ENCODE measurements around the gene TMEM26.

TMEM26 gene

DNA sequence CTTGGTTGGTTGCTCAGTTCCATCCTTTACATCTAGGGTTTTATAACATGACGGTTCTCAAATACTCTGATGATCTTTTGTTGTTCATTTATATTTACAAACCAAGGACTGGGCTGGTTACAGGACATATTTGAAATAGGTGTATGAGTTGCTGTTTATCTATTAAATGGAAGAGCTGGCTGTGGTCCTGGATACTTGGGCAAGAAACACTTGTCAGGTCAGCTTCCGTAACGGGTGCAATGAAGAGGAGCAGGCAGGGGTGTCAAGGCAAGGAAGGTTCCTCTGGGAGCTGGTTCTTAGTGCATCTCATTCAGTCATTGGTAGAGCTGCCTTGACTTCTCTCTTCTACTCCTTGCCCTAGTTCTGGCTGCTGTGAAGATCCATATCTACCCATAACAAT is 4.8 kb upstream of the TMEM26 start:
- DNase-seq (ENCODE audit: low read depth): no peak

DNA sequence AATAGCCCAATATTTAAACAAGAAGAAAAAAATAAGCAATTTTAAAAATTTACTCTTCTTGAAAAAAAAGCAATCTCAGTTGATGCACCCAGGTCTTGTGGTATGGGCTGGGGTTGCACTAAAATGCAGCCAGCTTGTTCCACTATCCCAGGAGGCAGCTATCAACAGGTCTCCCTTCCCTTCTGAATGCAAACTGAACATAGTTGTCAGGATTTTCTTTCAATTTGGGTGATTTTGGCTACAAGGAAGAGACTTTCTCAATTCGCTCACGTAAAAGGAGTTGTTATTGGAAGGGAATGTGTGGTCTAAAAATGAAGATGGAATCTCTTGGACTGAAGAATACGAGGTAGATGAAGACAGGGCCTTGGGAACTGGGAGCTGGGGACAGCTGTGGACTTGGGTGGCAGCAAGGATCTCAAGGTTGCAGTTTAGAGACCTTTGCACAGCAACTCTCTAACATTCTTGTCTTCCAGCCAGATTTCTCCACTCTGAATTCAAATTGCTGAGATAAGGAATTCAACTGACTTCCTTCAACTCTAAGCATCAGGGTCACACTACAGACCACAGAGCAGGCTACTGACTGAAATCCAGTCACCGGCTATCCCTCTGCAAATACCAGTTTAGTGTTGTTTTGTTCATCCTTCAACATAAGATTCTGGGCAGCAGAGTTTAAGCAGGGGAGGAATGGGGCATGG is 3.1 kb upstream of the TMEM26 start:
- no peak for DNase-seq (ENCODE audit: low read depth)

DNA sequence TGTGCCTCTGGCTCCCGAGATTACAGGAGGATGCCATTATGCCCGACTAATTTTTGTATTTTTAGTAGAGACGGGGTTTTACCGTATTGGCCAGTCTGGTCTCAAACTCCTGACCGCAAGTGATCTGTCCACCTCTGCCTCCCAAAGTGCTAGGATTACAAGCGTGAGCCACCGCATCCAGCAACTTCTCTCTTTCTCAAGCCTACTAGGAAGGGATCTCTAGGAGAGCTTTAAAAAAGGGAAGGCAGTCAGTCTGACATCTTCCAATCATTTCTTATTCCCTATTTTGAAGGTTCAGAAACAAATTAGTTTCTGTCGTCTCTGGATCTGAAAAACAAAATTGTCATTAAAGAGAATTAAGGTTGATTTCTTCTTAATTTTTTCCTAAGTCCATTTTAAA is 2.5 kb upstream of the TMEM26 start:
- no peak for DNase-seq (ENCODE audit: low read depth)

GRCh38 chr10:61454541-61454940 is 1.4 kb upstream of the TMEM26 start:
- DNase-seq (ENCODE audit: low read depth): no peak

DNA sequence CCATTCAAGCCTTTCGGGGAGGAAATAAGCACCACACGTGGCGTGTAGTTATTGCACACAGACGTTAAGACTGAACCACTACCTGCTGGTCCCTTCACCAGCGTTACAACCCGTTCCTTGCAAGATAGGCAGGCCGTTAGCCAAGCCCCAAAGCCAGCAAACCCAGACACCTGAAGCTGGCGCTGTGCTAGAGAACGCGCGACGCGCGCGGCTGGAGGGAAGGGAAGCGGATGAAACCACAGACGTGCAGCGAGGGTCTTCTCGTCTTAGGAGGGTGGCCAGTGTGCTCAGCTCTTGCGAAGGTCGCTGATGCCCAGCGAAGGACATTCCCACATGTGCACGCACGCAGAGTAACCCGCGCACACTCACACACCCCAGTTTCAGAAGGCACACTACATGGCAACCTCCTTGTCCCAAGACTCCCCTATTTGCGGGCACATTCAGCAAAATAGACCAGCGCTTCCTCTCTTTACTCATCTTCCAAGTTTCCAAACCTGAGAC is 980 bp downstream of the TMEM26 start:
- no peak for DNase-seq (ENCODE audit: low read depth)

GRCh38 chr10:61451357-61451756 is 1.8 kb downstream of the TMEM26 start:
- no peak for DNase-seq (ENCODE audit: low read depth)

- no peak for DNase-seq (ENCODE audit: low read depth)
Measured at GRCh38 chr10:61448841-61449600, 4.2 kb downstream of the TMEM26 start.

- DNase-seq (ENCODE audit: low read depth): no peak
Measured at GRCh38 chr10:61448091-61448490, 5.1 kb downstream of the TMEM26 start.

- no peak for DNase-seq (ENCODE audit: low read depth)
Measured at GRCh38 chr10:61439058-61439609, 14.0 kb downstream of the TMEM26 start.

GRCh38 chr10:61438141-61438988 is 14.8 kb downstream of the TMEM26 start:
- no peak for DNase-seq (ENCODE audit: low read depth)

DNA sequence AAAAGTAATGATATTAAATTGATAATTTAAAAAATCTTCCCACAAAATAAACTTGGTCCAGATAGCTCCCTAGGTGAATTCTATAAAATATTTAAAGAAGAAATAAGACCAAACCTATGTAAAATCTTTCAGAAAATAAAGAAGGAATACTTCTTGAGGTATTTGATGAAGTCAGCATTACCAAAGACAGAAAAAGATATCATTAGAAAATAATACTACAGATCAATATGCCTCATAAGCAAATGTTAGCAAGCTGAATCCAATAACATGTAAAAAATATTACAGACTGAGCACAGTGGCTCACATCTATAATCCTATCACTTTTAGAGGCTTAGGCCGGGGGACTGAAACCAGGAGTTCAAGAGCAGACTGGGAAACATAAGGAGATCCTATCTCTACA is 30.0 kb downstream of the TMEM26 start:
- no peak for DNase-seq (ENCODE audit: low read depth)

DNA sequence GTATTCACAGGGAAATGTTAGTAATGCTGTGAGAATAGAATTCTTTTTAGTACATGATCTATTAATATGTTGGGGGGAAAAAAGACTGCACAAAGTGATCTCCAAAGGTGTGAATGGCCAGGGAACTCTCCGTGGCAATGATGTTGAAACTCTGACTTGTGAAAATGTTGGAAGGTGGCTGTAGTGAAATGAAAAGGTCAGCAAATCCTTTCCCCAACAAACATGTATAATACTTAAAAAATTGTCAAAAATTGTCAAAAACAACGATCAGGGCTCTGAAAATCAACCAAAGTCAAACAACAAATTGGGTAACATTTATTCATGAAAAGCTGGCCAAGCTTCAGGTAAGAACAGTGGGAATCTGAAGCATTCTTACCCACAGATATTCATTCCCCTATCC is 35.5 kb downstream of the TMEM26 start:
- no peak for DNase-seq (ENCODE audit: low read depth)

DNA sequence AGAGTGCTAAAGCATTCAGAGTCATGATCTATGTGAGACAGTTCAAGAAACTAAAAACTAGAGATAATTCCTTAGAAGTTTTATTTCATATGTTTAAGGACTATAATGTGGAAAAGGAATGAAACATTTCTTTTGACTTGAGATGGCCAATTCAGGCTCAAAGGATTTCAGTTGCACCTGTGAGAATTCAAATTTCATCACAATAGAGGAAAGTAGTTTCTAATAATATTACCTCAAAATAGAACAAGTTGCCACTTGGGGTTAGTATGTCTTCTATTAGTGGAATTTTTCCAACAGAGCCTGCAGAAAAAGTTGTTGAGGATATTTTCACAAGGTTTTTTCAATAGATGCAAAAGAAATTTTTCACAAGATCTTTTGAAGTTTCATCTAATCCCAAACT is 37.4 kb downstream of the TMEM26 start:
- DNase-seq (ENCODE audit: low read depth): no peak

GRCh38 chr10:61411706-61412105 is 41.5 kb downstream of the TMEM26 start:
- no peak for DNase-seq (ENCODE audit: low read depth)

DNA sequence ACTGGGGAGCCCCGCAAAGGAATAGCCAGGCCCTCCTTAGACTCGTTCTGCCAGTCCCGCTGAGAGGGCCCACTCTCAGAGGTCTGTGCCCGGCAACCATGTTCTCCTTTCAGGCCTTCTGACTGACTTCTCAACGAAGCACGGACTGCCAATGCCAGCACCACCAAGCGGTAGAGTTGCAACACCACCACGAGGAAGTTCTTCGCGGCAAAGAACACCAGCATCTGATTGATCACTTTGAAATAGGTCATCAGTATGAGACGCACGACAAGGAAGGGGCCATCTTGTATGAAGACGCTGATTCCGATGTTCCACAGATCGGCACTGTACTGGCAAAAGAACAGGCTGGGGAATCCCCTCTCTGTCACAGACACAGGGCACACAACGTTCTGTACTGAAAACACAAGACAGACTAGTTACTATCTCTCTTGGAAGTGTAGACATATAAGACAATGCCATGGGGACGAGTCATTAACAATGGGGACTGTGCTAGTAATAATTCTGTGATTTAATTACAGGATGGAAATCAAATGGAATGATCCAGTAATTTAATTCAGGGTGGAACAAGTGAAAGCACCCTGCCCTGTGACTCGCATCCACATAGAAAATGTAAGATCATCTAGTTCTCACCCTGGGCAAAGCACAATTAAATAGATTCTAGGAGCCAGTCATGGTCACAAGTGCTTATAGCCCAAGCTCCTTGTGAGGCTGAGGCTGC is 42.7 kb downstream of the TMEM26 start:
- no peak for DNase-seq (ENCODE audit: low read depth)

GRCh38 chr10:61409157-61409556 is 44.0 kb downstream of the TMEM26 start:
- no peak for DNase-seq (ENCODE audit: low read depth)

GRCh38 chr10:61408105-61408504 is 45.1 kb downstream of the TMEM26 start:
- DNase-seq (ENCODE audit: low read depth): no peak

GRCh38 chr10:61406736-61407135 is 46.4 kb downstream of the TMEM26 start:
- no peak for DNase-seq (ENCODE audit: low read depth)

GRCh38 chr10:61406242-61406641 is 46.9 kb downstream of the TMEM26 start:
- no peak for DNase-seq (ENCODE audit: low read depth)

- no peak for DNase-seq (ENCODE audit: low read depth)
Measured at GRCh38 chr10:61404751-61405150, 48.4 kb downstream of the TMEM26 start.

GRCh38 chr10:61400524-61400923 is 52.7 kb downstream of the TMEM26 start:
- no peak for DNase-seq (ENCODE audit: low read depth)

- no peak for DNase-seq (ENCODE audit: low read depth)
Measured at GRCh38 chr10:61399406-61399805, 53.8 kb downstream of the TMEM26 start.
